HG02938 (cell line): ENCODE measurements around the gene HEG1.

Experiments
- ATAC-seq: cut with Tn5 transposase; IDR thresholded peaks from one replicate; pipeline ENCODE4 v1.9.1; 2021; ENCODE audit warnings: mild to moderate bottlenecking, moderate library complexity; ENCODE audit not compliant: unreplicated experiment

HEG1 gene

GRCh38 chr3:124918524-124918923 lies 137.3 kb downstream of the HEG1 start:
- no peak for ATAC-seq

GRCh38 chr3:124916837-124917409 lies 138.9 kb downstream of the HEG1 start:
- ATAC-seq, result no peak
